Mammary epithelial cell (primary cell): ENCODE results near the gene PTRHD1.

Source experiments
- EZH2 ChIP-seq: IDR thresholded peaks from 2 replicates; pipeline ENCODE4 v1.6.1; 2012; ENCODE audit warnings: low read length, inconsistent platforms, borderline replicate concordance
- TF ChIP-seq, protein P1 (sequence below), 2 donors: IDR thresholded peaks in 1 of 2; conservative IDR thresholded peaks in 1 of 2; 2 replicates each; pipeline ENCODE4 v1.5.1; 2011 to 2012; ENCODE audit warnings: inconsistent platforms in 2 of 2, low read length in 2 of 2, mild to moderate bottlenecking in 2 of 2, control low read depth in 1 of 2, low read depth in 1 of 2; ENCODE audit not compliant: insufficient read depth in 1 of 2; ENCODE audit errors: extremely low read depth in 1 of 2

DNA sequence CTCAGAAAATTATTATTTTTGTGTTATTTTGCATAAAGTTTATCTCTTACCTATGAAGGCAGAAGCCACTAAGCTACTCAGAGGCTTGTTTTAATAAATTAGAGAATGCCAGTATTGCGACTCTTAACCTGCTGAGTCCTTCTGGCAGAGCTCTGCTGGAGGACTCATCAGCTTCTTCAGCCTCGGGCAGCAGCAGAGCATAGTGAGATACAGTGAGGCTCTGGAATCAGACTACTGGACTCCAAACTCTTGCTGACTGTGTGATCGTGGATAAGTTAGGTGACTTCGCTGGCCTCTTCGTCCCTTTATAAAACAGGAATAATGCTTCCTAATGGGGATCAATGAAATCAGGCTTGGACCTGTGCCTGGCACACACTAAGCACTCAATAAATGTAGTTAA is 1.7 kb downstream of the PTRHD1 start:
- no peak for TF ChIP-seq EZH2
- TF ChIP-seq, protein P1, sequence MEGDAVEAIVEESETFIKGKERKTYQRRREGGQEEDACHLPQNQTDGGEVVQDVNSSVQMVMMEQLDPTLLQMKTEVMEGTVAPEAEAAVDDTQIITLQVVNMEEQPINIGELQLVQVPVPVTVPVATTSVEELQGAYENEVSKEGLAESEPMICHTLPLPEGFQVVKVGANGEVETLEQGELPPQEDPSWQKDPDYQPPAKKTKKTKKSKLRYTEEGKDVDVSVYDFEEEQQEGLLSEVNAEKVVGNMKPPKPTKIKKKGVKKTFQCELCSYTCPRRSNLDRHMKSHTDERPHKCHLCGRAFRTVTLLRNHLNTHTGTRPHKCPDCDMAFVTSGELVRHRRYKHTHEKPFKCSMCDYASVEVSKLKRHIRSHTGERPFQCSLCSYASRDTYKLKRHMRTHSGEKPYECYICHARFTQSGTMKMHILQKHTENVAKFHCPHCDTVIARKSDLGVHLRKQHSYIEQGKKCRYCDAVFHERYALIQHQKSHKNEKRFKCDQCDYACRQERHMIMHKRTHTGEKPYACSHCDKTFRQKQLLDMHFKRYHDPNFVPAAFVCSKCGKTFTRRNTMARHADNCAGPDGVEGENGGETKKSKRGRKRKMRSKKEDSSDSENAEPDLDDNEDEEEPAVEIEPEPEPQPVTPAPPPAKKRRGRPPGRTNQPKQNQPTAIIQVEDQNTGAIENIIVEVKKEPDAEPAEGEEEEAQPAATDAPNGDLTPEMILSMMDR (conservative IDR thresholded peaks at IDR 0.05 in 1 of 2, IDR thresholded peaks at IDR 0.05 in 1 of 2; ENCODE audit: extremely low read depth in 1 of 2, insufficient read depth in 1 of 2, low read depth in 1 of 2, low read length in 2 of 2): no peak
